Stimulated activated CD8-positive, alpha-beta memory T cell treated with anti-CD3 and anti-CD28 coated beads, Interleukin-15, amount 100 ng/mL, for 48 hours (primary cell): ENCODE data around the gene PFN3.

ENCODE experiments used
- DNase-seq, 2 donors: peaks; one replicate each; pipeline ENCODE4 v3.0.0-alpha.2; 2020; ENCODE audit warnings: low read depth in 2 of 2

Gene PFN3

GRCh38 chr5:177437623-177438022, 37.2 kb upstream of the PFN3 start:
- DNase-seq: no peak

- no peak for DNase-seq
Observed at GRCh38 chr5:177435847-177436536, 35.5 kb upstream of the PFN3 start.

- no peak for DNase-seq
Observed at GRCh38 chr5:177434942-177435738, 34.7 kb upstream of the PFN3 start.

GRCh38 chr5:177434437-177434836, 34.0 kb upstream of the PFN3 start:
- no peak for DNase-seq

GRCh38 chr5:177433658-177434217, 33.3 kb upstream of the PFN3 start:
- DNase-seq: no peak

GRCh38 chr5:177432839-177433657, 32.6 kb upstream of the PFN3 start:
- DNase-seq: no peak

GRCh38 chr5:177432143-177432838, 31.8 kb upstream of the PFN3 start:
- DNase-seq: peak in 1 of 2 donors; percentile 56

- peak; percentile 76 to 85 for DNase-seq
Observed at GRCh38 chr5:177431317-177432142, 31.1 kb upstream of the PFN3 start.

GRCh38 chr5:177430972-177431316, 30.5 kb upstream of the PFN3 start:
- DNase-seq: no peak

- no peak for DNase-seq
Observed at GRCh38 chr5:177430140-177430951, 29.9 kb upstream of the PFN3 start.

- peak; percentile 85 to 88 for DNase-seq
Observed at GRCh38 chr5:177429248-177430040, 29.0 kb upstream of the PFN3 start.

GRCh38 chr5:177428574-177429217, 28.2 kb upstream of the PFN3 start:
- no peak for DNase-seq

GRCh38 chr5:177427919-177428573, 27.6 kb upstream of the PFN3 start:
- DNase-seq: no peak

GRCh38 chr5:177427211-177427822, 26.9 kb upstream of the PFN3 start:
- DNase-seq: no peak

GRCh38 chr5:177426566-177427210, 26.2 kb upstream of the PFN3 start, which contains the start of gene GRK6:
GRK6 (plus strand) TSS chr5:177426676; CDS start chr5:177426846, 170 bp downstream.
- peak in 1 of 2 donors; percentile 62 for DNase-seq

GRCh38 chr5:177425801-177426565, 25.5 kb upstream of the PFN3 start:
- peak; percentile 99 for DNase-seq
